Mucosa of gallbladder (tissue), 1 donor: Measurements from ENCODE around the gene AAK1. TPM values are rescaled to one million over a fixed set of nuclear protein-coding genes. Genes with fewer than 3 reads are reported as not detected.
"Not testable (repeated sequence)": the region's sequence is repeated elsewhere in the genome, so short reads cannot be mapped to it uniquely, and the experiment has no call there.

Experiments
- DNase-seq: peaks from one replicate; pipeline ENCODE4 v3.0.0-alpha.2; 2020; ENCODE audit warnings: low spot score
- total RNA-seq: library from RNA; stranded (reverse); gene quantifications from one replicate; pipeline ENCODE4 v1.2.1, GENCODE V29; 2021
- donor health status: DM: no; HTN: no; CAD: no.

The AAK1 gene
- total RNA-seq, 1 donor from 2014 or later = 83.4 TPM

GRCh38 chr2:69572641-69573040 is 70.9 kb downstream of the AAK1 start:
- peak; percentile 33 for DNase-seq

- no peak for DNase-seq
These were observed 72.3 kb downstream of the AAK1 start for GRCh38 chr2:69571189-69571588.

DNA sequence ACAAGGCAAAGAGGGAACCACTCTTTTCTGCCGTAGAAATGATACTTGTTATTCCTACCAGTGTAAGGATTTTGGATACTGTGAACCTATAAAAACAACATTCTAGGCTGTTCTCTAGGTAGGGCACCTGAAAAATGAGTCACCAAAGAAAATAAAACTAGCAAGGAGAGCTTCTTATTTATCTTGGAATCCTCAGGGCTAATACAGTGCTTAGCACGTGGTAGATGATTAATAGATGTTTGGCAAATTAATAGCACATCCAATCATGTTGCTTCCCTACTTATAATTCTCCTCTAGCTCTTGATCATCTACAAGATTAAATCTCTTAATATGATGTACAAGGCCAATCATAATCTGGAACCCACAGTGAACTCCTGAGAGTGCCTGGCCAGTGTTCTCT is 73.1 kb downstream of the AAK1 start:
- DNase-seq = no peak

- no peak for DNase-seq
These were observed 75.6 kb downstream of the AAK1 start for GRCh38 chr2:69567909-69568300.

- DNase-seq = no peak
These were observed 76.2 kb downstream of the AAK1 start for GRCh38 chr2:69567157-69567908.

GRCh38 chr2:69566669-69567068 is 76.9 kb downstream of the AAK1 start:
- DNase-seq = no peak

DNA sequence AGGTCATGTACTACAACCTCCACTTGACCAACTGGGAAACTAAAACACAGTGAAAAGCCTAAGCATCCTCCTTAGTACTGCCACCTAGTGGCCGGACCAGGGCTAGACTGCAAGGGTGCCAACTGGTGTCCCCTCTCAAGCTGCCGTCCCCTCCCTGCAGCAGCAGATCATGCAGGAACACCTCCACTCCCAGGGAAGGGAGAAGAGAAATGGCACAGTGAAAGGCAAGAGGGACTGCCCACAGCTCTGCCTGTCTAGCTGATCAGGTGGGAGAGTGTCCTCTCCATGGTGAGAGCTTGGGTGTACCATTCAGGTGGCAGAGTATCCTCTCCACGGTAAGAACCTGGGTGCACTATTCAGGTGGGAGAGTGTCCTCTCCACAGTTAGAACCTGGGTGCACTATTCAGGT is 78.1 kb downstream of the AAK1 start:
- DNase-seq = peak; percentile 40

GRCh38 chr2:69564604-69565003 is 78.9 kb downstream of the AAK1 start:
- no peak for DNase-seq

GRCh38 chr2:69563021-69563420 is 80.5 kb downstream of the AAK1 start:
- no peak for DNase-seq

DNA sequence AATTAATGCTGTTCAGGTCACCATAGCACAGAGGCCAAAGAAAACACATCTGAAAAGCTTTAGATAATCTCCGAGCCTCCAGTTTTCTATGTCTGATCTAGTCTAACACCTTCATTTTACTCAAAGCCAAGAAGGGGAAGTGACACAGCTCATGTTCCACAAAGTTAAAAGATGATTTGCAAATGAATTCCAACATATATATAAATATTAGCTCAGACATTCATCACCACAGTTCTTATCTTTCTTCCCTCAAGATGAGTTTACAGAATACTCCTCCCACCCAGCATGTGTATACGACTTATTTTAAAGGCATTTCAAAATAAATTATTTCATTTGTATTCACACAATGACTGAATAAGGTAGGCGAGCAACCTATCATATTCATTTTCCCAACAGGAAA is 82.4 kb downstream of the AAK1 start:
- DNase-seq = no peak

GRCh38 chr2:69560147-69560482 is 83.4 kb downstream of the AAK1 start:
- no peak for DNase-seq

DNA sequence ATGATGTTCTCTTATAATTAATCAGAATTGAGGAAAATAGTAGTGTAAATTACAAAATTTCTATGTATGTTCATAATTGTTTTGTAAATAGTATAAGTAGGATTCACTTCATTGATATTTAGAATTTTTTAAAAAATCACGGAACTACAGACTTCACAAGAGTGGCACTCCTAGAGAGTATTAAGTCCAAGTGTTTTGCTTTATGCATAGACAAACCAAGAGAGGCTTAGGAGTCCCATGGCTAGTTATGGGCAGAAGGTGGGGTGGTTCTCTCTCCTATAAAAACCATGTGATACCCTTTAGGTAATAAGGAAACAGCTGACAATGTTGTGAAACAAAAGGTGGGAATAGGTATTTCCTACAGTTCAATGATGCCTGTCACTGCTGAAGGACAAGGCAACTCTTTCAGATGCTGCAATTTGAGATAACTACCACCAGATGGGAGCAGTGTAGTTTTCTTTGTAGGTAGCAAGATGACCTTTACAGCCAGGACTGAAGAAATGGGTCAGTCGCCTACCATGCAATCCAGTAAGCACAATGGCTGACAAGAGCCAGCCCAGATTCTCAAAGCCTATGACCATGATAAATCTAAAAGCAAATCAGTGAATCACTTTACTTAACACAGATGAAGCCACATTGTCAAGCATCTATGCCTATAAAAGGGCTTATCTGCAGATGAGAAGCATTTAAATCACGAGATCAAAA is 83.9 kb downstream of the AAK1 start:
- no peak for DNase-seq

- DNase-seq = no peak
These were observed 87.5 kb downstream of the AAK1 start for GRCh38 chr2:69556008-69556407.

GRCh38 chr2:69554981-69555380 is 88.6 kb downstream of the AAK1 start:
- no peak for DNase-seq

DNA sequence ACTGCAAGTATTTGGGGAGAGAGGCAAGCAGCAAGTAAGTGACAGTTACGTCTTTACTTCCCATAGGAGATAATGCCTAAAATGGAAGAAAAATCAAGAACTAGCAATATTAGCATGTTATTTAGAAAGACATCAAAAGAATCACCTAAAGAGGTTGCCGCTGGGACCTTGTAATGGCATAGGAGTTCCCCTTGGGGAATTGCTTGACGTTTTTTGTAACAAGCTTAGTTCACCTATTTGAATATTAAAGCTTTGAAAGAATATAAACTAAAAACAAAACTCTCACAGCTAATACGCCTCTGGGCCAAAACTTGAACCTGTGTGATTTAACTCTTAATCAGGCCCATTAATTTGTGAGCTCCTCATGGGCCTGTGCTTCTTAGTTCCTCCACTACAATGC is 89.0 kb downstream of the AAK1 start:
- no peak for DNase-seq

GRCh38 chr2:69553991-69554390 is 89.5 kb downstream of the AAK1 start:
- DNase-seq = no peak

GRCh38 chr2:69550511-69550910 is 93.0 kb downstream of the AAK1 start:
- DNase-seq = not testable (repeated sequence)

DNA sequence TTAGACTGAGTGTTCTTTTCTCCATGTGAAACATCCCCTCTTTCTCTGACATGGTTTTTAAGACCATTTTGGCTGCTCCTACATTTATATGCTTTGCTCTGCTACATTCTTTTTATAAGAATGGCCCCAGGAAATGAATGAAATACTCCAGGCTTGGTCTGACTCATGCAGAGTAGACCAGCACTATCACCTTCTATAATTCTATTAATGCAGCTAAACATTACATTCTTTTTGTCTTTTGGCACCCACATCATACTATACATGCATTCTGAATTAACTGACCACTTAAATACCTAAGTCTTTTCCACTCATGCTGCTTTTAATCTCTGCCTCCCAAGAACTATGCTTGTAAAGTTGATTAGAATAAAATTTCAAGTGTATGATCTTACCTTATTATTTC is 94.1 kb downstream of the AAK1 start:
- DNase-seq = no peak

GRCh38 chr2:69547984-69548715 is 95.4 kb downstream of the AAK1 start:
- DNase-seq = no peak

DNA sequence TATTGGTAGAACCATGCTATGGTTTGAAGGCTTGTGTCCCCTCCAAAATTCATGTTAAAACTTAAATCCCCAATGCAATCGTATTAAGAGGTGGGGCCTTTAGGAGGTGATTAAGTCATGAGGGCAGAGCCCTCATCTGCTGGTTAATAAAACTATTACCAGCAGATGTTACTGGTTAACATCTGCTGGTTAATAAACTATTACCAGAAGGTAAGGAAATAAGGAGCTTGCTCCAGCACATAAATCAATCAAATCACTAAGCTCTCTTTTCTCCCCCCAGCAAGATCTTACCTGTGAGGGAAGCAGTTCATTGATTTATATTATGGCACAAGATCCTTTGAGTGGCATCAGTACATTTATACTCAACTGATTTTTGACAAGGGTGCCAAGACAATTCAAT is 96.9 kb downstream of the AAK1 start:
- no peak for DNase-seq

GRCh38 chr2:69545477-69545932 is 98.0 kb downstream of the AAK1 start:
- DNase-seq = no peak

DNA sequence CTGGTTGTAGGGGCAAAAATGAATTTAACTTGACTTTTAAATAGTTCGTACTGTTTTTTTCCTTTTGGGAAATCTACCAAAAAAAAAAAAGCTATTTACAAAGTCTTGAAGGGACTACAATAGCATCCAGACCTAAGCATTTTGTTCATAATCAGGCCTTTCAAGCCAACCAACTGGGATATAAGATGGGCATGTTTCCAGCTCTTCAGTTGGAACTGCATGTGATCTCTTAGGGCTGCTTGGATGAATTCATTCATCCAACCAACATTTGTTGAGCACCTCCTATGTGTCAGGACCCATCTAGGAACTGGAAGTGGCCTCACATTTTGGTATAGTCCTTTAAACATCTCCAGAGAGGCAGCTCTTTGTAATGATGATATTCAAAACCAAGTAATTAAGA is 98.6 kb downstream of the AAK1 start:
- DNase-seq = no peak

GRCh38 chr2:69539549-69539908 is 104.0 kb downstream of the AAK1 start:
- DNase-seq = no peak
